ENCODE data around the gene KRT16.
"Not testable (repeated sequence)": the region's sequence is repeated elsewhere in the genome, so short reads cannot be mapped to it uniquely, and the experiment has no call there.

The KRT16 gene

GRCh38 chr17:41651625-41652460, 39.3 kb upstream of the KRT16 start:
- DNase-seq = no peak

GRCh38 chr17:41650794-41651624, 38.4 kb upstream of the KRT16 start:
- no peak for DNase-seq

More at GRCh38 chr17:41651625-41652460, 39.3 kb upstream of the KRT16 start:
- TF ChIP-seq POLR2A (IDR thresholded peaks at IDR 0.05; ENCODE audit: low read length) (no peak), GATA1 (IDR thresholded peaks at IDR 0.05; ENCODE audit: low read depth, low read length) (no peak)

GRCh38 chr17:41649923-41650519, 37.5 kb upstream of the KRT16 start:
- no peak for TF ChIP-seq POLR2A (IDR thresholded peaks at IDR 0.05; ENCODE audit: low read length)
- no peak for TF ChIP-seq GATA1 (IDR thresholded peaks at IDR 0.05; ENCODE audit: low read depth, low read length)
- no peak for DNase-seq

More at GRCh38 chr17:41650794-41651624, 38.4 kb upstream of the KRT16 start:
- TF ChIP-seq GATA1 (IDR thresholded peaks at IDR 0.05; ENCODE audit: low read depth, low read length) = no peak
- no peak for TF ChIP-seq POLR2A (IDR thresholded peaks at IDR 0.05; ENCODE audit: low read length)

- no peak for TF ChIP-seq GATA1 (IDR thresholded peaks at IDR 0.05; ENCODE audit: low read depth, low read length)
- TF ChIP-seq POLR2A (IDR thresholded peaks at IDR 0.05; ENCODE audit: low read length) = no peak
These were observed 36.0 kb upstream of the KRT16 start for GRCh38 chr17:41648411-41649195.

GRCh38 chr17:41647940-41648410, 35.4 kb upstream of the KRT16 start:
- DNase-seq = peak; percentile 71 to 86
- TF ChIP-seq POLR2A (IDR thresholded peaks at IDR 0.05; ENCODE audit: low read length) = no peak
- no peak for TF ChIP-seq GATA1 (IDR thresholded peaks at IDR 0.05; ENCODE audit: low read depth, low read length)

More at GRCh38 chr17:41648411-41649195, 36.0 kb upstream of the KRT16 start:
- DNase-seq = peak; percentile 74 to 85

- TF ChIP-seq POLR2A (IDR thresholded peaks at IDR 0.05; ENCODE audit: low read length) = no peak
- no peak for TF ChIP-seq GATA1 (IDR thresholded peaks at IDR 0.05; ENCODE audit: low read depth, low read length)
- DNase-seq = no peak
These were observed 34.7 kb upstream of the KRT16 start for GRCh38 chr17:41647038-41647813.

GRCh38 chr17:41642252-41643156, 29.9 kb upstream of the KRT16 start:
- TF ChIP-seq GATA1 (IDR thresholded peaks at IDR 0.05; ENCODE audit: low read depth, low read length) (no peak), POLR2A (IDR thresholded peaks at IDR 0.05; ENCODE audit: low read length) (no peak)
- DNase-seq = no peak

GRCh38 chr17:41640596-41640995, 28.0 kb upstream of the KRT16 start:
- not testable (repeated sequence) for DNase-seq

- TF ChIP-seq POLR2A (IDR thresholded peaks at IDR 0.05; ENCODE audit: low read length) (no peak), GATA1 (IDR thresholded peaks at IDR 0.05; ENCODE audit: low read depth, low read length) (no peak)
- DNase-seq = no peak
These were observed 27.2 kb upstream of the KRT16 start for GRCh38 chr17:41639492-41640473.

- TF ChIP-seq POLR2A (IDR thresholded peaks at IDR 0.05; ENCODE audit: low read length) (no peak), GATA1 (IDR thresholded peaks at IDR 0.05; ENCODE audit: low read depth, low read length) (no peak)
These were observed 26.4 kb upstream of the KRT16 start for GRCh38 chr17:41638941-41639340.

DNA sequence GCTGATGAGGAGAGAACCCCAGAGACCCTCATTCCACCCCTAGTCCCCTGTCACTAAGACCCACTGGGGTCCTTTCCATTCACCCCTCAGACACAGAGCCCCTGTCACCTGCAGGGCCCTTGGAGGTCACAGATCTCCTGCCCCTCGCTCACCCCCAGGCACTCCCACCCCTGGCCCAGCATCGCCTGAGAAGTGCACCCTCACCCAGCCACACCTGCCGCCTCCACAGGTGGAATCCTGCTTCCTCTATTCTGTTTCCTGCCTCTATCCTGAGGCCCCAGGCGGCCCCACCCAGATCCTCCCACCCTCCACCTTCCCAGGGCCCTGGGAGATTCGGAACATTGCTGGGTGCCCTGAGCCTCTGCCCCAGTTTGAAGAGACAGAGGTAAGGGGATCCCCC, 25.6 kb upstream of the KRT16 start:
- TF ChIP-seq GATA1 (IDR thresholded peaks at IDR 0.05; ENCODE audit: low read depth, low read length) (no peak), POLR2A (IDR thresholded peaks at IDR 0.05; ENCODE audit: low read length) (no peak)

More at GRCh38 chr17:41638941-41639340, 26.4 kb upstream of the KRT16 start:
- DNase-seq = no peak

More for the DNA sequence above, 25.6 kb upstream of the KRT16 start:
- DNase-seq = no peak

Measured in erythroblast (primary cell).